Measurements from ENCODE around the gene SOX11.

DNA sequence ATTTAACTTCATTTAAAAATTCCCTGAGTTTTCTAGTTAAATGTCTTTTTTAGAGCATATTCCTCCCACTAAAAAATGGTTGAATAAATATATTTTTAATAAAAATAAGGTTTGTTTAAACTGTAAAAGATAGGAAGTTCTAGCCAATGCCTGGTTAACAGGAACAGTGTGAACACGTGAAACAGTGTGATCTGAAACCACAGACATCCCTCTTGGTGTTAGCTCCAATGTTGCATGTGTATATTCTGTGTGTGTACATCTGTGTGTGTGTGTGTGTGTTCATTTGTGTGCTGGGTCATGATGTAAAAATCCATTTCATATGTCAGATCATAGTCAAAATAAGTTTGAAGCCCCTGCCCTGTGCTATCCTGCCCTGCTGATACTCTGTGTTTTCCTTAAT is 6.1 kb upstream of the SOX11 start:
- TF ChIP-seq, protein P1, sequence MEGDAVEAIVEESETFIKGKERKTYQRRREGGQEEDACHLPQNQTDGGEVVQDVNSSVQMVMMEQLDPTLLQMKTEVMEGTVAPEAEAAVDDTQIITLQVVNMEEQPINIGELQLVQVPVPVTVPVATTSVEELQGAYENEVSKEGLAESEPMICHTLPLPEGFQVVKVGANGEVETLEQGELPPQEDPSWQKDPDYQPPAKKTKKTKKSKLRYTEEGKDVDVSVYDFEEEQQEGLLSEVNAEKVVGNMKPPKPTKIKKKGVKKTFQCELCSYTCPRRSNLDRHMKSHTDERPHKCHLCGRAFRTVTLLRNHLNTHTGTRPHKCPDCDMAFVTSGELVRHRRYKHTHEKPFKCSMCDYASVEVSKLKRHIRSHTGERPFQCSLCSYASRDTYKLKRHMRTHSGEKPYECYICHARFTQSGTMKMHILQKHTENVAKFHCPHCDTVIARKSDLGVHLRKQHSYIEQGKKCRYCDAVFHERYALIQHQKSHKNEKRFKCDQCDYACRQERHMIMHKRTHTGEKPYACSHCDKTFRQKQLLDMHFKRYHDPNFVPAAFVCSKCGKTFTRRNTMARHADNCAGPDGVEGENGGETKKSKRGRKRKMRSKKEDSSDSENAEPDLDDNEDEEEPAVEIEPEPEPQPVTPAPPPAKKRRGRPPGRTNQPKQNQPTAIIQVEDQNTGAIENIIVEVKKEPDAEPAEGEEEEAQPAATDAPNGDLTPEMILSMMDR (IDR thresholded peaks at IDR 0.05): no peak
- no peak for TF ChIP-seq POLR2A (IDR thresholded peaks at IDR 0.05)

All from ovary (tissue), 3 donors.